IPS-20b (cell line): ENCODE data around the gene MRPL27.

Experiments used
- H3K27ac ChIP-seq: one replicate; pipeline ENCODE4 v1.5.1; 2013; ENCODE audit warnings: low read length
- H3K27me3 ChIP-seq: 2 replicates; pipeline ENCODE4 v1.6.1; 2013; ENCODE audit warnings: mild to moderate bottlenecking, low read length, inconsistent platforms; ENCODE audit not compliant: insufficient read depth
- H3K36me3 ChIP-seq: 2 replicates; pipeline ENCODE4 v1.6.1; 2013; ENCODE audit warnings: low read depth, mild to moderate bottlenecking, inconsistent platforms, low read length, moderate library complexity; ENCODE audit not compliant: insufficient read depth
- H3K4me1 ChIP-seq: 2 replicates; pipeline ENCODE4 v1.6.1; 2013; ENCODE audit warnings: mild to moderate bottlenecking, control low read depth, inconsistent platforms, low read length, moderate library complexity; ENCODE audit not compliant: insufficient read depth
- H3K4me3 ChIP-seq: 2 replicates; pipeline ENCODE4 v1.5.1; 2013; ENCODE audit warnings: mild to moderate bottlenecking, low read length, inconsistent platforms
- H3K9ac ChIP-seq: 2 replicates; pipeline ENCODE4 v1.6.1; 2013; ENCODE audit warnings: low read depth, mild to moderate bottlenecking, inconsistent platforms, low read length, moderate library complexity
- H3K9me3 ChIP-seq: 2 replicates; pipeline ENCODE4 v1.6.1; 2013; ENCODE audit warnings: mild to moderate bottlenecking, low read depth, low read length, inconsistent platforms; ENCODE audit not compliant: insufficient read depth

MRPL27 gene

GRCh38 chr17:50365165-50365564 lies 7.8 kb downstream of the MRPL27 start:
- H3K9ac ChIP-seq: no peak overlapping the region
- H3K27ac ChIP-seq: no peak overlapping the region
- H3K27me3 ChIP-seq: no peaks in the 10 kb centered on the region
- no peaks in the 10 kb centered on the region for H3K9me3 ChIP-seq
- peaks cover 22% of the 10 kb centered on the region for H3K4me1 ChIP-seq
- H3K36me3 ChIP-seq: peaks cover 58% of the 10 kb centered on the region
- H3K4me3 ChIP-seq: no peak overlapping the region

- no peak overlapping the region for H3K4me3 ChIP-seq
- peaks cover 22% of the 10 kb centered on the region for H3K4me1 ChIP-seq
- no peaks in the 10 kb centered on the region for H3K9me3 ChIP-seq
- H3K9ac ChIP-seq: no peak overlapping the region
- H3K27ac ChIP-seq: no peak overlapping the region
- H3K27me3 ChIP-seq: no peaks in the 10 kb centered on the region
- H3K36me3 ChIP-seq: peaks cover 58% of the 10 kb centered on the region
Observed at GRCh38 chr17:50364715-50365114, 8.3 kb downstream of the MRPL27 start.

- Histone ChIP-seq H3K27ac (no peak overlapping the region), H3K4me1 (peaks cover 22% of the 10 kb centered on the region), H3K36me3 (peaks cover 58% of the 10 kb centered on the region), H3K9me3 (no peaks in the 10 kb centered on the region), H3K9ac (no peak overlapping the region), H3K4me3 (no peak overlapping the region), H3K27me3 (no peaks in the 10 kb centered on the region)
Observed at GRCh38 chr17:50364061-50364458, 8.9 kb downstream of the MRPL27 start.

- H3K4me3 ChIP-seq: no peak overlapping the region; the same call in 1 of the 2 replicates
- H3K4me1 ChIP-seq: peaks cover 22% of the 10 kb centered on the region
- H3K9me3 ChIP-seq: no peaks in the 10 kb centered on the region
- H3K9ac ChIP-seq: peak overlapping the region; percentile 29; the same call in 1 of the 2 replicates
- no peaks in the 10 kb centered on the region for H3K27me3 ChIP-seq
- H3K27ac ChIP-seq: no peak overlapping the region
- H3K36me3 ChIP-seq: peaks cover 58% of the 10 kb centered on the region
Observed at GRCh38 chr17:50363217-50364060, 9.5 kb downstream of the MRPL27 start.

- H3K9ac ChIP-seq: no peak overlapping the region
- no peaks in the 10 kb centered on the region for H3K9me3 ChIP-seq
- peaks cover 58% of the 10 kb centered on the region for H3K36me3 ChIP-seq
- H3K4me3 ChIP-seq: no peak overlapping the region
- no peak overlapping the region for H3K27ac ChIP-seq
- H3K27me3 ChIP-seq: no peaks in the 10 kb centered on the region
- H3K4me1 ChIP-seq: peaks cover 22% of the 10 kb centered on the region
Observed at GRCh38 chr17:50362661-50363060, 10.3 kb downstream of the MRPL27 start.

- Histone ChIP-seq H3K27ac (no peak overlapping the region), H3K4me1 (peaks cover 22% of the 10 kb centered on the region), H3K36me3 (peaks cover 56% of the 10 kb centered on the region), H3K9ac (no peak overlapping the region), H3K4me3 (no peak overlapping the region), H3K9me3 (no peaks in the 10 kb centered on the region), H3K27me3 (no peaks in the 10 kb centered on the region)
Observed at GRCh38 chr17:50361561-50362480, 11.2 kb downstream of the MRPL27 start.

GRCh38 chr17:50360486-50361115 lies 12.4 kb downstream of the MRPL27 start:
- no peak overlapping the region for H3K9ac ChIP-seq
- peaks cover 22% of the 10 kb centered on the region for H3K4me1 ChIP-seq
- no peak overlapping the region for H3K4me3 ChIP-seq
- H3K27ac ChIP-seq: no peak overlapping the region
- H3K9me3 ChIP-seq: no peaks in the 10 kb centered on the region
- H3K36me3 ChIP-seq: peaks cover 56% of the 10 kb centered on the region
- H3K27me3 ChIP-seq: no peaks in the 10 kb centered on the region

- Histone ChIP-seq H3K9me3 (no peaks in the 10 kb centered on the region), H3K4me1 (peaks cover 17% of the 10 kb centered on the region), H3K4me3 (no peak overlapping the region), H3K36me3 (peaks cover 56% of the 10 kb centered on the region), H3K27me3 (no peaks in the 10 kb centered on the region), H3K27ac (no peak overlapping the region), H3K9ac (no peak overlapping the region)
Observed at GRCh38 chr17:50359998-50360461, 13.0 kb downstream of the MRPL27 start.

- H3K9me3 ChIP-seq: no peaks in the 10 kb centered on the region
- H3K4me1 ChIP-seq: peaks cover 13% of the 10 kb centered on the region
- no peak overlapping the region for H3K9ac ChIP-seq
- no peak overlapping the region for H3K27ac ChIP-seq
- H3K27me3 ChIP-seq: no peaks in the 10 kb centered on the region
- peaks cover 65% of the 10 kb centered on the region for H3K36me3 ChIP-seq
- H3K4me3 ChIP-seq: no peak overlapping the region
Observed at GRCh38 chr17:50359005-50359699, 13.8 kb downstream of the MRPL27 start.

GRCh38 chr17:50358177-50358576 lies 14.8 kb downstream of the MRPL27 start:
- Histone ChIP-seq H3K9ac (no peak overlapping the region), H3K36me3 (peaks cover 70% of the 10 kb centered on the region), H3K4me3 (no peak overlapping the region), H3K4me1 (peaks cover 8% of the 10 kb centered on the region), H3K27ac (no peak overlapping the region), H3K27me3 (no peaks in the 10 kb centered on the region), H3K9me3 (no peaks in the 10 kb centered on the region)
